ENCODE data around the gene SPR.

- TF ChIP-seq CTCF (IDR thresholded peaks at IDR 0.05) (no peak), EZH2 (IDR thresholded peaks at IDR 0.05; ENCODE audit: borderline replicate concordance, insufficient read depth, low read depth, low read length, poor library complexity, severe bottlenecking) (no peak)
These were observed 44.2 kb downstream of the SPR start for GRCh38 chr2:72931280-72931910.

All from B cell (primary cell).